ENCODE data around the gene KLRB1.
"Not testable (repeated sequence)": the region's sequence is repeated elsewhere in the genome, so short reads cannot be mapped to it uniquely, and the experiment has no call there.

KLRB1 gene

GRCh38 chr12:9587987-9588600, 19.6 kb downstream of the KLRB1 start:
- WGBS (ENCODE audit: extremely low coverage, insufficient coverage, low lambda C conversion rate): no CpG with 5 or more reads among the region's 4 CpGs
- H3K79me1 ChIP-seq (ENCODE audit: low read length): no peaks in the 10 kb centered on the region
- no peak overlapping the region for H4K8ac ChIP-seq (ENCODE audit: low read depth, low read length)
- H2AK5ac ChIP-seq (ENCODE audit: low read length): no peak overlapping the region
- no peak overlapping the region for H2BK5ac ChIP-seq (ENCODE audit: low read length)
- H2BK15ac ChIP-seq (replicated peaks; ENCODE audit: low read depth): no peak overlapping the region
- H3K27me3 ChIP-seq (ENCODE audit: insufficient read depth, low read length, poor library complexity): no peaks in the 10 kb centered on the region
- H3K56ac ChIP-seq (ENCODE audit: low read length): no peak overlapping the region
- no peak overlapping the region for H4K5ac ChIP-seq (ENCODE audit: low read length)
- H2BK120ac ChIP-seq (ENCODE audit: low read depth, low read length): no peak overlapping the region
- no peak overlapping the region for H3K4me2 ChIP-seq (ENCODE audit: low read length)
- H3K4me1 ChIP-seq (ENCODE audit: control insufficient read depth, low read depth, low read length): no peaks in the 10 kb centered on the region
- no peaks in the 10 kb centered on the region for H3K36me3 ChIP-seq (ENCODE audit: control insufficient read depth, insufficient read depth, low read length)
- DNase-seq: no peak
- no peak overlapping the region for H3K18ac ChIP-seq (ENCODE audit: low read length)
- no peak overlapping the region for H3K4me3 ChIP-seq (ENCODE audit: low read length)
- H3K23ac ChIP-seq (ENCODE audit: low read length): no peak overlapping the region
- no peaks in the 10 kb centered on the region for H3K79me2 ChIP-seq (ENCODE audit: control insufficient read depth, insufficient read depth, low read length)
- no peak overlapping the region for H3K4ac ChIP-seq (ENCODE audit: low read depth, low read length)
- H3K27ac ChIP-seq (ENCODE audit: low read depth, low read length): no peak overlapping the region
- H3K9ac ChIP-seq (ENCODE audit: low read length): no peak overlapping the region

GRCh38 chr12:9577729-9578128, 30.0 kb downstream of the KLRB1 start:
- not testable (repeated sequence) for H3K79me2 ChIP-seq (ENCODE audit: control insufficient read depth, insufficient read depth, low read length); H3K79me1 ChIP-seq (ENCODE audit: low read length); H2BK5ac ChIP-seq (ENCODE audit: low read length); H2AK5ac ChIP-seq (ENCODE audit: low read length); H3K4me2 ChIP-seq (ENCODE audit: low read length); H3K9ac ChIP-seq (ENCODE audit: low read length); H3K4me3 ChIP-seq (ENCODE audit: low read length); H3K18ac ChIP-seq (ENCODE audit: low read length); H4K5ac ChIP-seq (ENCODE audit: low read length); H3K56ac ChIP-seq (ENCODE audit: low read length); H3K4ac ChIP-seq (ENCODE audit: low read depth, low read length); H4K8ac ChIP-seq (ENCODE audit: low read depth, low read length); H2BK120ac ChIP-seq (ENCODE audit: low read depth, low read length); H3K23ac ChIP-seq (ENCODE audit: low read length); H3K4me1 ChIP-seq (ENCODE audit: control insufficient read depth, low read depth, low read length); H2BK15ac ChIP-seq (replicated peaks; ENCODE audit: low read depth); H3K27me3 ChIP-seq (ENCODE audit: insufficient read depth, low read length, poor library complexity); H3K27ac ChIP-seq (ENCODE audit: low read depth, low read length); DNase-seq; H3K36me3 ChIP-seq (ENCODE audit: control insufficient read depth, insufficient read depth, low read length)
- whole genome bisulfite sequencing (ENCODE audit: extremely low coverage, insufficient coverage, low lambda C conversion rate): no CpG with 5 or more reads among the region's 5 CpGs

GRCh38 chr12:9567151-9567550, 40.6 kb downstream of the KLRB1 start:
- H4K5ac ChIP-seq (ENCODE audit: low read length); H3K27me3 ChIP-seq (ENCODE audit: insufficient read depth, low read length, poor library complexity); H3K36me3 ChIP-seq (ENCODE audit: control insufficient read depth, insufficient read depth, low read length); H2AK5ac ChIP-seq (ENCODE audit: low read length); DNase-seq; H3K4me1 ChIP-seq (ENCODE audit: control insufficient read depth, low read depth, low read length); H3K79me1 ChIP-seq (ENCODE audit: low read length); H3K9ac ChIP-seq (ENCODE audit: low read length); H3K79me2 ChIP-seq (ENCODE audit: control insufficient read depth, insufficient read depth, low read length); H4K8ac ChIP-seq (ENCODE audit: low read depth, low read length); H3K18ac ChIP-seq (ENCODE audit: low read length); H3K23ac ChIP-seq (ENCODE audit: low read length); H3K27ac ChIP-seq (ENCODE audit: low read depth, low read length); H2BK15ac ChIP-seq (replicated peaks; ENCODE audit: low read depth); H2BK120ac ChIP-seq (ENCODE audit: low read depth, low read length); H3K4me3 ChIP-seq (ENCODE audit: low read length); H3K4ac ChIP-seq (ENCODE audit: low read depth, low read length); H3K4me2 ChIP-seq (ENCODE audit: low read length); H3K56ac ChIP-seq (ENCODE audit: low read length); H2BK5ac ChIP-seq (ENCODE audit: low read length): not testable (repeated sequence)
- no CpG with 5 or more reads among the region's 9 CpGs for WGBS (ENCODE audit: extremely low coverage, insufficient coverage, low lambda C conversion rate)

- not testable (repeated sequence) for H3K27ac ChIP-seq (ENCODE audit: low read depth, low read length); H3K4me3 ChIP-seq (ENCODE audit: low read length); H4K5ac ChIP-seq (ENCODE audit: low read length); H3K23ac ChIP-seq (ENCODE audit: low read length); H3K4ac ChIP-seq (ENCODE audit: low read depth, low read length); H3K18ac ChIP-seq (ENCODE audit: low read length); DNase-seq; H3K79me1 ChIP-seq (ENCODE audit: low read length); H3K9ac ChIP-seq (ENCODE audit: low read length); H2BK120ac ChIP-seq (ENCODE audit: low read depth, low read length); H4K8ac ChIP-seq (ENCODE audit: low read depth, low read length); H3K79me2 ChIP-seq (ENCODE audit: control insufficient read depth, insufficient read depth, low read length); H3K4me2 ChIP-seq (ENCODE audit: low read length); H2BK5ac ChIP-seq (ENCODE audit: low read length); H2BK15ac ChIP-seq (replicated peaks; ENCODE audit: low read depth); H3K56ac ChIP-seq (ENCODE audit: low read length); H2AK5ac ChIP-seq (ENCODE audit: low read length); H3K4me1 ChIP-seq (ENCODE audit: control insufficient read depth, low read depth, low read length); H3K27me3 ChIP-seq (ENCODE audit: insufficient read depth, low read length, poor library complexity); H3K36me3 ChIP-seq (ENCODE audit: control insufficient read depth, insufficient read depth, low read length)
- no CpG with 5 or more reads among the region's 7 CpGs for WGBS (ENCODE audit: extremely low coverage, insufficient coverage, low lambda C conversion rate)
These were observed 41.6 kb downstream of the KLRB1 start for GRCh38 chr12:9566113-9566512.

- not testable (repeated sequence) for H2BK120ac ChIP-seq (ENCODE audit: low read depth, low read length); H3K27ac ChIP-seq (ENCODE audit: low read depth, low read length)
- no CpG with 5 or more reads among the region's 2 CpGs for WGBS (ENCODE audit: extremely low coverage, insufficient coverage, low lambda C conversion rate)
These were observed 43.3 kb downstream of the KLRB1 start for GRCh38 chr12:9564418-9564817.

GRCh38 chr12:9562841-9563453, 44.8 kb downstream of the KLRB1 start:
- H3K27me3 ChIP-seq (ENCODE audit: insufficient read depth, low read length, poor library complexity); H3K4ac ChIP-seq (ENCODE audit: low read depth, low read length); H3K79me2 ChIP-seq (ENCODE audit: control insufficient read depth, insufficient read depth, low read length); H2AK5ac ChIP-seq (ENCODE audit: low read length); H3K4me3 ChIP-seq (ENCODE audit: low read length); H4K5ac ChIP-seq (ENCODE audit: low read length); H3K36me3 ChIP-seq (ENCODE audit: control insufficient read depth, insufficient read depth, low read length); H2BK5ac ChIP-seq (ENCODE audit: low read length); H2BK120ac ChIP-seq (ENCODE audit: low read depth, low read length); H4K8ac ChIP-seq (ENCODE audit: low read depth, low read length); H3K4me1 ChIP-seq (ENCODE audit: control insufficient read depth, low read depth, low read length); H3K18ac ChIP-seq (ENCODE audit: low read length); H3K4me2 ChIP-seq (ENCODE audit: low read length); H3K9ac ChIP-seq (ENCODE audit: low read length); DNase-seq; H3K56ac ChIP-seq (ENCODE audit: low read length); H3K27ac ChIP-seq (ENCODE audit: low read depth, low read length); H3K79me1 ChIP-seq (ENCODE audit: low read length); H2BK15ac ChIP-seq (replicated peaks; ENCODE audit: low read depth); H3K23ac ChIP-seq (ENCODE audit: low read length): not testable (repeated sequence)
- WGBS (ENCODE audit: extremely low coverage, insufficient coverage, low lambda C conversion rate): no CpG with 5 or more reads among the region's 5 CpGs

More at GRCh38 chr12:9564418-9564817, 43.3 kb downstream of the KLRB1 start:
- not testable (repeated sequence) for H3K27me3 ChIP-seq (ENCODE audit: insufficient read depth, low read length, poor library complexity); H3K79me1 ChIP-seq (ENCODE audit: low read length); H2BK5ac ChIP-seq (ENCODE audit: low read length); H3K4me3 ChIP-seq (ENCODE audit: low read length); H3K9ac ChIP-seq (ENCODE audit: low read length); H3K79me2 ChIP-seq (ENCODE audit: control insufficient read depth, insufficient read depth, low read length); H3K18ac ChIP-seq (ENCODE audit: low read length); H3K56ac ChIP-seq (ENCODE audit: low read length); H3K4ac ChIP-seq (ENCODE audit: low read depth, low read length); H3K4me1 ChIP-seq (ENCODE audit: control insufficient read depth, low read depth, low read length); H2AK5ac ChIP-seq (ENCODE audit: low read length); H4K8ac ChIP-seq (ENCODE audit: low read depth, low read length); H3K4me2 ChIP-seq (ENCODE audit: low read length); H3K23ac ChIP-seq (ENCODE audit: low read length); H3K36me3 ChIP-seq (ENCODE audit: control insufficient read depth, insufficient read depth, low read length); H2BK15ac ChIP-seq (replicated peaks; ENCODE audit: low read depth); H4K5ac ChIP-seq (ENCODE audit: low read length); DNase-seq
